BJ (cell line): ENCODE measurements around the gene RNU6-9. TPM values are rescaled to one million over a fixed set of nuclear protein-coding genes. Genes with fewer than 3 reads are reported as not detected.
"Not testable (repeated sequence)": the region's sequence is repeated elsewhere in the genome, so short reads cannot be mapped to it uniquely, and the experiment has no call there.

Experiments
- CTCF ChIA-PET: fragments of 350-600 bp; formaldehyde crosslinking; extraction: SDS; loops from one replicate; lab custom pipeline; 2021; ENCODE audit warnings: antibody characterized with exemption, inconsistent platforms; lab: Yijun Ruan, JAX
- POLR2A ChIA-PET: fragments of 300-600 bp; sonication (Branson Sonifier 250); formaldehyde crosslinking; extraction: SDS; loops from one replicate; lab custom pipeline; 2021; ENCODE audit warnings: antibody characterized with exemption; lab: Charles Lee
- DNase-seq: peaks from one replicate; pipeline ENCODE4 v3.0.0-alpha.2; 2011; ENCODE audit warnings: low read depth
- H3K27me3 ChIP-seq: 2 replicates; pipeline ENCODE4 v1.6.0; 2011; ENCODE audit warnings: low read length; ENCODE audit not compliant: control insufficient read depth, insufficient read depth
- H3K36me3 ChIP-seq: 2 replicates; pipeline ENCODE4 v1.5.1; 2011; ENCODE audit warnings: low read length; ENCODE audit not compliant: control insufficient read depth, insufficient read depth
- H3K4me3 ChIP-seq: 2 replicates; pipeline ENCODE4 v1.5.1; 2011; ENCODE audit warnings: low read depth, mild to moderate bottlenecking, control low read depth, low read length
- CTCF ChIP-seq: IDR thresholded peaks from 2 replicates; pipeline ENCODE4 v1.5.1; 2011; ENCODE audit warnings: low read depth, mild to moderate bottlenecking, control low read depth, inconsistent platforms, low read length, moderate library complexity; ENCODE audit not compliant: insufficient read depth
- polyA plus RNA-seq: library from polyadenylated mRNA; depleted of rRNA; stranded (reverse); fragments of >200 nt; gene quantifications from 2 replicates; pipeline ENCODE4 v1.2.3, GENCODE V29; 2011

RNU6-9 gene
- polyA plus RNA-seq, 1 experiment: not detected

GRCh38 chr19:887072-887471 lies 6.2 kb upstream of the RNU6-9 start:
- Histone ChIP-seq H3K36me3 (peaks cover 45% of the 10 kb centered on the region), H3K27me3 (no peaks in the 10 kb centered on the region), H3K4me3 (no peak overlapping the region)
- peak; percentile 83 for DNase-seq
- ChIA-PET POLR2A (no interaction called here), CTCF (no interaction called here)
- no peak for TF ChIP-seq CTCF

- CTCF ChIA-PET: no interaction called here
- no peak for DNase-seq
- POLR2A ChIA-PET: no interaction called here
- no peak for TF ChIP-seq CTCF
- Histone ChIP-seq H3K4me3 (no peak overlapping the region), H3K36me3 (peaks cover 41% of the 10 kb centered on the region), H3K27me3 (no peaks in the 10 kb centered on the region)
Measured at GRCh38 chr19:887599-887998, 5.7 kb upstream of the RNU6-9 start.

GRCh38 chr19:888581-889385 lies 4.5 kb upstream of the RNU6-9 start:
- CTCF ChIA-PET: no interaction called here
- no peak for DNase-seq
- no peaks in the 10 kb centered on the region for H3K27me3 ChIP-seq
- POLR2A ChIA-PET: no interaction called here
- no peak for TF ChIP-seq CTCF
- H3K36me3 ChIP-seq: peaks cover 36% of the 10 kb centered on the region
- H3K4me3 ChIP-seq: no peak overlapping the region

- Histone ChIP-seq H3K36me3 (peaks cover 30% of the 10 kb centered on the region), H3K27me3 (no peaks in the 10 kb centered on the region), H3K4me3 (no peak overlapping the region)
- POLR2A ChIA-PET: no interaction called here
- no peak for DNase-seq
- no peak for TF ChIP-seq CTCF
- CTCF ChIA-PET: no interaction called here
Measured at GRCh38 chr19:889662-890295, 3.5 kb upstream of the RNU6-9 start.

- ChIA-PET POLR2A (no interaction called here), CTCF (no interaction called here)
- H3K27me3 ChIP-seq: no peaks in the 10 kb centered on the region
- DNase-seq: no peak
- peaks cover 23% of the 10 kb centered on the region for H3K36me3 ChIP-seq
- TF ChIP-seq CTCF: no peak
- no peak overlapping the region for H3K4me3 ChIP-seq
Measured at GRCh38 chr19:890831-891230, 2.5 kb upstream of the RNU6-9 start.

GRCh38 chr19:891421-892200 lies 1.7 kb upstream of the RNU6-9 start:
- DNase-seq, POLR2A ChIA-PET, H3K27me3 ChIP-seq: not testable (repeated sequence)
- Histone ChIP-seq H3K36me3 (peaks cover 19% of the 10 kb centered on the region), H3K4me3 (peak overlapping the region; percentile 85)
- CTCF ChIA-PET: interaction anchor here (1.2 kb wide), 1 partner anchor 35 kb away, joined by 4 read pairs; no protein-coding TSS in a partner anchor
